GM12872 (cell line): ENCODE measurements around the gene DLL3.

Experiments used
- CTCF ChIP-seq: IDR thresholded peaks from 3 replicates; pipeline ENCODE4 v1.5.1; 2011; ENCODE audit warnings: low read depth, mild to moderate bottlenecking, low read length, moderate library complexity; ENCODE audit not compliant: insufficient read depth

The DLL3 gene

GRCh38 chr19:39514840-39515550, 16.2 kb downstream of the DLL3 start, which contains the start of gene SELENOV:
Gene SELENOV (plus strand): TSS chr19:39515139. CDS start chr19:39515213, 74 bp downstream.
- no peak for TF ChIP-seq CTCF

GRCh38 chr19:39515551-39516191, 16.9 kb downstream of the DLL3 start:
- no peak for TF ChIP-seq CTCF

- TF ChIP-seq CTCF: no peak
Measured at GRCh38 chr19:39516270-39516669, 17.5 kb downstream of the DLL3 start.

GRCh38 chr19:39517432-39517831, 18.7 kb downstream of the DLL3 start:
- TF ChIP-seq CTCF: no peak

GRCh38 chr19:39518458-39518857, 19.7 kb downstream of the DLL3 start:
- TF ChIP-seq CTCF: no peak

GRCh38 chr19:39518975-39519374, 20.2 kb downstream of the DLL3 start:
- no peak for TF ChIP-seq CTCF

GRCh38 chr19:39520541-39521484, 22.1 kb downstream of the DLL3 start:
- no peak for TF ChIP-seq CTCF
